ENCODE data around the gene ANKRD66. TPM values are rescaled to one million over a fixed set of nuclear protein-coding genes. Genes with fewer than 3 reads are reported as not detected.
A peak's percentile ranks its signal among the peaks of the same experiment; 100 is the strongest.

The ANKRD66 gene
- not detected for total RNA-seq

GRCh38 chr6:46746696-46747095, at the start of gene ANKRD66:
Gene ANKRD66, plus strand, starts transcription at chr6:46746933. Its CDS starts 5,016 bp downstream, at chr6:46751949.
- TF ChIP-seq CTCF (IDR thresholded peaks at IDR 0.05) = no peak
- ATAC-seq (ENCODE audit: low FRiP score) (no peak), DNase-seq (ENCODE audit: low spot score) (no peak)

GRCh38 chr6:46699970-46700369, 46.8 kb upstream of the ANKRD66 start:
- DNase-seq (ENCODE audit: low spot score) = no peak
- no peak for ATAC-seq (ENCODE audit: low FRiP score)
- no peak for TF ChIP-seq CTCF (IDR thresholded peaks at IDR 0.05)

DNA sequence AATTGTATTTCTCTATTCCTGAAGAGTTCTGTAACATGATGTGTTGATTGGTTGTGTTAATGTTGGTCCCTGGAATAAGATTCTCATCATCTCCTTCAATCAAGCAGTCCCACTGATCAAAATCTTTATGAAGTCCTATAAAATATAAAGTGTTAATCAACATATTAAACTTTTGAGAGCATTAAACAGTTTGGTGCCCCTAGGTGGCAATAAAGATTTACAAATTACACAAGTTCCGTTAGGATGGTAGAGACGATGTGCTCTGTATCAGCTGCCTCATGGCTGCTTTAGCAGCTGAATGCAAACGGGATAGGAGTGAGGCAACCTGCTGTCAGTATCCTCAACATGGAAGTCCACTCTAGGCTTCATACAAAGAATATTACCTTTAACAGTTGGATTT, 42.2 kb upstream of the ANKRD66 start:
- no peak for TF ChIP-seq CTCF (IDR thresholded peaks at IDR 0.05)
- DNase-seq (ENCODE audit: low spot score) = no peak
- ATAC-seq (ENCODE audit: low FRiP score) = peak; percentile 54

GRCh38 chr6:46706464-46706863, 40.3 kb upstream of the ANKRD66 start:
- no peak for TF ChIP-seq CTCF (IDR thresholded peaks at IDR 0.05)
- no peak for ATAC-seq (ENCODE audit: low FRiP score)
- no peak for DNase-seq (ENCODE audit: low spot score)

GRCh38 chr6:46711491-46711890, 35.2 kb upstream of the ANKRD66 start:
- ATAC-seq (ENCODE audit: low FRiP score) (no peak), DNase-seq (ENCODE audit: low spot score) (no peak)
- TF ChIP-seq CTCF (IDR thresholded peaks at IDR 0.05) = no peak

GRCh38 chr6:46715141-46715540, 31.6 kb upstream of the ANKRD66 start:
- no peak for TF ChIP-seq CTCF (IDR thresholded peaks at IDR 0.05)
- ATAC-seq (ENCODE audit: low FRiP score) = no peak

DNA sequence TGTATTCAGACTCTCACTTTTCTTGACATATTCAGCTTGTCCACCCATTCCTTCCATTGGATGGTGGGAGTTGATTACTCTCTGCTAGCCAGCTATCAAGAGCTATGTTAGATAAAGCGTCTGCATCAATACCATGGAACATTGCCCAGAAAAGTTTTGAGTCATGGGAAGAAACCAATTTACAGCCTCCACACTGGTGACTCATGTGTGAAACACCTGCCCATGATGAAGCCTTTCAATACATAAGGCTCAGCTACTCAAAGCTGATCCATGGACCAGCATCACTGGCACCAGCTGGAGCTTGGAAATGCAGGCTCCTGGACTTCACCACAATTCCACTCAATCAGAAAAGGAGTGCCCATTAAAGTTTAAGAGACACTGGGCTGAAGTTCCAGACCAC, 27.6 kb upstream of the ANKRD66 start:
- no peak for DNase-seq (ENCODE audit: low spot score)
- peak; percentile 81 for ATAC-seq (ENCODE audit: low FRiP score)
- TF ChIP-seq CTCF (IDR thresholded peaks at IDR 0.05) = no peak

More at GRCh38 chr6:46715141-46715540, 31.6 kb upstream of the ANKRD66 start:
- DNase-seq (ENCODE audit: low spot score) = no peak

All from omental fat pad (tissue), 4 donors.